ENCODE results near the gene MRPL2. TPM values are rescaled to one million over a fixed set of nuclear protein-coding genes. Genes with fewer than 3 reads are reported as not detected.
A peak's percentile ranks its signal among the peaks of the same experiment; 100 is the strongest.

The MRPL2 gene
- total RNA-seq, 1 donor from 2014 or later, result 50.5 TPM

GRCh38 chr6:43089874-43090558, 30.8 kb upstream of the MRPL2 start:
- peak overlapping the region; percentile 61 for H3K4me3 Mint-ChIP-seq (ENCODE audit: unreplicated experiment)
- H3K9me3 Mint-ChIP-seq (ENCODE audit: unreplicated experiment), result peaks cover 5% of the 10 kb centered on the region
- no peaks in the 10 kb centered on the region for H3K36me3 Mint-ChIP-seq (ENCODE audit: unreplicated experiment)
- TF ChIP-seq CTCF (IDR thresholded peaks at IDR 0.05; ENCODE audit: partially characterized antibody, unreplicated experiment), result no peak
- no peaks in the 10 kb centered on the region for H3K27me3 Mint-ChIP-seq (ENCODE audit: unreplicated experiment)
- H3K27ac Mint-ChIP-seq (ENCODE audit: unreplicated experiment), result peak overlapping the region; percentile 83
- peaks cover 28% of the 10 kb centered on the region for H3K4me1 Mint-ChIP-seq (ENCODE audit: low read depth, unreplicated experiment)
- no peak for DNase-seq

GRCh38 chr6:43089467-43089866, 30.2 kb upstream of the MRPL2 start:
- no peak for TF ChIP-seq CTCF (IDR thresholded peaks at IDR 0.05; ENCODE audit: partially characterized antibody, unreplicated experiment)
- Mint-ChIP-seq H3K4me1 (ENCODE audit: low read depth, unreplicated experiment) (peaks cover 28% of the 10 kb centered on the region), H3K9me3 (ENCODE audit: unreplicated experiment) (peaks cover 5% of the 10 kb centered on the region), H3K27me3 (ENCODE audit: unreplicated experiment) (no peaks in the 10 kb centered on the region), H3K36me3 (ENCODE audit: unreplicated experiment) (no peaks in the 10 kb centered on the region), H3K27ac (ENCODE audit: unreplicated experiment) (peak overlapping the region; percentile 83), H3K4me3 (ENCODE audit: unreplicated experiment) (peak overlapping the region; percentile 64)
- DNase-seq, result peak; percentile 42

- H3K4me1 Mint-ChIP-seq (ENCODE audit: low read depth, unreplicated experiment), result peaks cover 26% of the 10 kb centered on the region
- no peak overlapping the region for H3K27ac Mint-ChIP-seq (ENCODE audit: unreplicated experiment)
- H3K36me3 Mint-ChIP-seq (ENCODE audit: unreplicated experiment), result no peaks in the 10 kb centered on the region
- peaks cover 5% of the 10 kb centered on the region for H3K9me3 Mint-ChIP-seq (ENCODE audit: unreplicated experiment)
- no peak overlapping the region for H3K4me3 Mint-ChIP-seq (ENCODE audit: unreplicated experiment)
- TF ChIP-seq CTCF (IDR thresholded peaks at IDR 0.05; ENCODE audit: partially characterized antibody, unreplicated experiment), result no peak
- no peak for DNase-seq
- no peaks in the 10 kb centered on the region for H3K27me3 Mint-ChIP-seq (ENCODE audit: unreplicated experiment)
These were observed 29.4 kb upstream of the MRPL2 start for GRCh38 chr6:43088654-43089056.

GRCh38 chr6:43086022-43086658, 26.9 kb upstream of the MRPL2 start:
- no peak for TF ChIP-seq CTCF (IDR thresholded peaks at IDR 0.05; ENCODE audit: partially characterized antibody, unreplicated experiment)
- Mint-ChIP-seq H3K9me3 (ENCODE audit: unreplicated experiment) (peaks cover 5% of the 10 kb centered on the region), H3K36me3 (ENCODE audit: unreplicated experiment) (peaks cover under 1% of the 10 kb centered on the region), H3K4me1 (ENCODE audit: low read depth, unreplicated experiment) (peaks cover 24% of the 10 kb centered on the region), H3K27ac (ENCODE audit: unreplicated experiment) (no peak overlapping the region), H3K27me3 (ENCODE audit: unreplicated experiment) (no peaks in the 10 kb centered on the region), H3K4me3 (ENCODE audit: unreplicated experiment) (no peak overlapping the region)
- DNase-seq, result no peak

Data from glutamatergic neuron (in vitro differentiated cells).